ENCODE results near the gene MTUS2. TPM values are rescaled to one million over a fixed set of nuclear protein-coding genes. Genes with fewer than 3 reads are reported as not detected.

MTUS2 gene
- total RNA-seq, 1 experiment from 2014 or later = not detected

DNA sequence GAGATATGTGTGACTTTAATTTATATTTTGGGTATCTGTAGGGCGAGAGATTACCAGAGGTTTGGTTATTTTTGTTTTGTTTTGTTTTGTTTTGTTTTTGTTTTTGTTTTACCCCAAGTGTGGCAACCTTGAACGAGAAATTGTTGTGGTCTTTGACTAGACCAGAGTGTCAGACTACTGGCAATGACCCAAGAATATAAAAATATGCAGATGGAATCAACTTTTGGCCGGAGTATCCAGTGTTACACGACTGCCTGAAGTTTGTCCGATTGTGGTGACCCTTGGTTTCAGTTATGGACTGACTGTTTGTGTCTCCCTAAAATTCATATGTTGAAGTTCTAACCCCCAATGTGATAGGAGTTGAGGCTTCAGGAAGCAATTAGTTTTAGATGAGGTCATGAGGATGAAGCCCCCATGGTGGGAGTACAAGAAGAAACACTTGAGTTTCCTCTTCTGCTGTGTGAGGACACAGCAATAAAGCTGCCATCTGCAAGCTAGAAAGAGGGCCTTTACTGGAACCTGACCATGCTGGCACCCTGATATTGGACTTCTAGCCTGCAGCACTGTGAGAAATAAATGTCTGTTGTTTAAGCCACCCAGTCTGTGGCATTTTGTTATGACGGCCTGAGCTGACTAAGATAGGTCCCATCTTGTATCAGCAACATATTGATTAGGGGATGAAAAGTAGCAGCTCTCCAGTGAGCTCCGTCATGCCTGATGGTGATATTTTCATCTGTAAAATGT is 261.7 kb downstream of the MTUS2 start:
- Histone ChIP-seq H3K4me2 (ENCODE audit: low read length) (no peak overlapping the region), H3K9ac (ENCODE audit: low read length) (no peak overlapping the region), H3K27me3 (ENCODE audit: low read length) (no peaks in the 10 kb centered on the region), H3F3A (ENCODE audit: low read length, unreplicated experiment) (no peaks in the 10 kb centered on the region), H3K9me2 (replicated peaks; ENCODE audit: low read length) (no peaks in the 10 kb centered on the region), H4K20me1 (ENCODE audit: low read length) (no peaks in the 10 kb centered on the region), H3K4me3 (ENCODE audit: low read length) (no peak overlapping the region), H3K36me3 (ENCODE audit: low read depth, low read length) (no peaks in the 10 kb centered on the region), H3K9me3 (ENCODE audit: low read length) (peaks cover 12% of the 10 kb centered on the region; the same call in 1 of the 2 replicates), H3K27ac (ENCODE audit: low read length) (no peak overlapping the region), H2AFZ (ENCODE audit: low read length) (no peak overlapping the region), H3K79me2 (ENCODE audit: low read length) (no peaks in the 10 kb centered on the region), H3K4me1 (ENCODE audit: insufficient read depth, low read length) (no peaks in the 10 kb centered on the region)
- TF ChIP-seq EZH2 (IDR thresholded peaks at IDR 0.05; ENCODE audit: low read length, unreplicated experiment) (no peak), EZH2phosphoT487 (IDR thresholded peaks at IDR 0.05; ENCODE audit: borderline replicate concordance, low read length) (no peak)
- TF ChIP-seq, protein P1, sequence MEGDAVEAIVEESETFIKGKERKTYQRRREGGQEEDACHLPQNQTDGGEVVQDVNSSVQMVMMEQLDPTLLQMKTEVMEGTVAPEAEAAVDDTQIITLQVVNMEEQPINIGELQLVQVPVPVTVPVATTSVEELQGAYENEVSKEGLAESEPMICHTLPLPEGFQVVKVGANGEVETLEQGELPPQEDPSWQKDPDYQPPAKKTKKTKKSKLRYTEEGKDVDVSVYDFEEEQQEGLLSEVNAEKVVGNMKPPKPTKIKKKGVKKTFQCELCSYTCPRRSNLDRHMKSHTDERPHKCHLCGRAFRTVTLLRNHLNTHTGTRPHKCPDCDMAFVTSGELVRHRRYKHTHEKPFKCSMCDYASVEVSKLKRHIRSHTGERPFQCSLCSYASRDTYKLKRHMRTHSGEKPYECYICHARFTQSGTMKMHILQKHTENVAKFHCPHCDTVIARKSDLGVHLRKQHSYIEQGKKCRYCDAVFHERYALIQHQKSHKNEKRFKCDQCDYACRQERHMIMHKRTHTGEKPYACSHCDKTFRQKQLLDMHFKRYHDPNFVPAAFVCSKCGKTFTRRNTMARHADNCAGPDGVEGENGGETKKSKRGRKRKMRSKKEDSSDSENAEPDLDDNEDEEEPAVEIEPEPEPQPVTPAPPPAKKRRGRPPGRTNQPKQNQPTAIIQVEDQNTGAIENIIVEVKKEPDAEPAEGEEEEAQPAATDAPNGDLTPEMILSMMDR (conservative IDR thresholded peaks at IDR 0.05; ENCODE audit: low read depth, low read length) = no peak
- BruUV-seq (replicated peaks) = no TSS peak
- intact Hi-C loops (cut with micrococcal nuclease) = no loop called here
- ChIA-PET CTCF (no interaction called here), POLR2A (ENCODE audit: unreplicated experiment) (no interaction called here)
- no peak for DNase-seq
- ATAC-seq = no peak

DNA sequence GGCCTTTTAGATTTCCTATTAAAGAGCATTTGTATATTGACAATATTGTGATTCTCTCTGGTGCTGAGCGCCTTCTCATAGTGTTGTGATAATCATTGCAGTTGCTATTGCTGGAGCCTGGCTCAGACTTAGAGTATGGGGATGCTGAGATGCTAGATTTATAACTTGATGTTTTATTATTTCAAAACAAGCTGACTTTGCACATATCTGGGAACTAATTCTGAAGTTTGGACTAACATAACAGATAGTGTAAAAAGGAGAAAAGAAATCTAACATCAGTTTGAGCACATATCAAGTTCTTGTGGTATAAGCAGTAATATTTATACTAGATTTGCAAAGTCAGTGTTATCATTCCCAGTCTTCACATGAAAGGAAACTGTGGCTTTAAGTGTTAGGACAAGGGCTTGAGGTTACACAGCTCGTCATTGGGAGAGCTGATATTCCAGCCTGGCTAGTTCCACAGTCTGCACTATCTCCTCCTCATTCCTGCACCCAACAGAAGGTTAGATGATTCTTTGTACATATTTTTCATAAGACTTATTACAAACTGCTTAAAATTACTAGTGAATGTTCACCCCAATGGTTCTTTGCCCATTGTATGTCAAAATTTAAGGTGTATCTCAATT is 279.8 kb downstream of the MTUS2 start:
- Histone ChIP-seq H2AFZ (ENCODE audit: low read length) (no peak overlapping the region), H3K4me3 (ENCODE audit: low read length) (no peak overlapping the region), H4K20me1 (ENCODE audit: low read length) (no peaks in the 10 kb centered on the region), H3K36me3 (ENCODE audit: low read depth, low read length) (no peaks in the 10 kb centered on the region), H3K27me3 (ENCODE audit: low read length) (no peaks in the 10 kb centered on the region), H3K9me2 (replicated peaks; ENCODE audit: low read length) (no peaks in the 10 kb centered on the region), H3K79me2 (ENCODE audit: low read length) (no peaks in the 10 kb centered on the region), H3K4me1 (ENCODE audit: insufficient read depth, low read length) (no peaks in the 10 kb centered on the region), H3K4me2 (ENCODE audit: low read length) (no peak overlapping the region), H3F3A (ENCODE audit: low read length, unreplicated experiment) (no peaks in the 10 kb centered on the region), H3K27ac (ENCODE audit: low read length) (no peak overlapping the region), H3K9ac (ENCODE audit: low read length) (no peak overlapping the region), H3K9me3 (ENCODE audit: low read length) (no peaks in the 10 kb centered on the region)
- intact Hi-C loops (cut with micrococcal nuclease) = no loop called here
- TF ChIP-seq EZH2 (IDR thresholded peaks at IDR 0.05; ENCODE audit: low read length, unreplicated experiment) (no peak), EZH2phosphoT487 (IDR thresholded peaks at IDR 0.05; ENCODE audit: borderline replicate concordance, low read length) (no peak)
- TF ChIP-seq, protein P1 (conservative IDR thresholded peaks at IDR 0.05; ENCODE audit: low read depth, low read length) = no peak
- ATAC-seq (no peak), DNase-seq (no peak)
- BruUV-seq (replicated peaks) = no TSS peak
- ChIA-PET CTCF (no interaction called here), POLR2A (ENCODE audit: unreplicated experiment) (no interaction called here)

DNA sequence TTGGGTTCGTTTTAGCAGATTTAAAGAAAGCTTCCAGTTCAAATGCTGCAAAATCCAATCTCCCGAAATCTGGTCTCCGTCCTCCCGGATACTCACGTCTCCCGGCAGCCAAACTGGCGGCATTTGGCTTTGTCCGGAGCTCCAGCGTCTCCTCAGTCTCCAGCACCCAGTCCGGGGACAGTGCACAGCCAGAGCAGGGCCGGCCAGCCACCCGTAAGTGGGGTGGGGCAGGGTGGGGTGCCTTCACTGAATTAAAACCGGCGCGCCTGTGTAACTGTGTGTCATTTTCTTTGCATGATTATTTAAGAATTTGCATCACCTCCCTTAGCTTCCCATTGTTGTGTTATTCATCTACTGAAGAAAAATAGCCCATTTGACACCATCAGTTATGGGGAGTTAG is 280.6 kb downstream of the MTUS2 start:
- no peak overlapping the region for H3K9ac ChIP-seq (ENCODE audit: low read length)
- ChIA-PET POLR2A (ENCODE audit: unreplicated experiment) (no interaction called here), CTCF (no interaction called here)
- no peaks in the 10 kb centered on the region for H4K20me1 ChIP-seq (ENCODE audit: low read length)
- no peak overlapping the region for H3K4me2 ChIP-seq (ENCODE audit: low read length)
- no peaks in the 10 kb centered on the region for H3K9me2 ChIP-seq (replicated peaks; ENCODE audit: low read length)
- no peaks in the 10 kb centered on the region for H3K9me3 ChIP-seq (ENCODE audit: low read length)
- no peak overlapping the region for H3K27ac ChIP-seq (ENCODE audit: low read length)
- DNase-seq (no peak), ATAC-seq (no peak)
- TF ChIP-seq, protein P1 (conservative IDR thresholded peaks at IDR 0.05; ENCODE audit: low read depth, low read length) = no peak
- TF ChIP-seq EZH2 (IDR thresholded peaks at IDR 0.05; ENCODE audit: low read length, unreplicated experiment) (no peak), EZH2phosphoT487 (IDR thresholded peaks at IDR 0.05; ENCODE audit: borderline replicate concordance, low read length) (no peak)
- no peaks in the 10 kb centered on the region for H3K4me1 ChIP-seq (ENCODE audit: insufficient read depth, low read length)
- H3K4me3 ChIP-seq (ENCODE audit: low read length) = no peak overlapping the region
- no peaks in the 10 kb centered on the region for H3K27me3 ChIP-seq (ENCODE audit: low read length)
- no peaks in the 10 kb centered on the region for H3K36me3 ChIP-seq (ENCODE audit: low read depth, low read length)
- no TSS peak for BruUV-seq (replicated peaks)
- H3F3A ChIP-seq (ENCODE audit: low read length, unreplicated experiment) = no peaks in the 10 kb centered on the region
- intact Hi-C loops (cut with micrococcal nuclease) = no loop called here
- H2AFZ ChIP-seq (ENCODE audit: low read length) = no peak overlapping the region
- no peaks in the 10 kb centered on the region for H3K79me2 ChIP-seq (ENCODE audit: low read length)
